Stimulated activated CD8-positive, alpha-beta memory T cell treated with anti-CD3 and anti-CD28 coated beads, Interleukin-15, amount 100 ng/mL, for 48 hours (primary cell): ENCODE measurements around the gene CHIA.

ENCODE experiments used
- DNase-seq, 2 donors: peaks; one replicate each; pipeline ENCODE4 v3.0.0-alpha.2; 2020; ENCODE audit warnings: low read depth in 2 of 2

The CHIA gene

DNA sequence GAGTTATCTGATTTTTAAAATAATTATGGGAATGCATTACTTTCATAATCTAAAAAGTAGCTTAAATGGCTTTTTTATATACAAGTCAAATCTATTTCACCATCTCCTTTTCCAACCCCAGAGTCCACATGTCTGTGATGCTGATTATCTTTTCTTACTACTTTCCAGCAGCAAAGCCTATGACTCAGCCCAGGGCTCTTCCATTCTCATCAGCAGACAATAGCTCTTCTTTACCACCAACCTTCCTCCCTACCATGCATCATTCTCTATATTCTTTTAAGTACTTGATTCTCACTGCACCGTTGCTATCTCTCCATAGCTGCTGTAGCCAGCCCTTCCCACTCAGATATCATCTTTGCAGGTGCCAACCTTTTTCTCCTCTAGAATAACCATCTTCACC, 75.6 kb downstream of the CHIA start:
- no peak for DNase-seq

DNA sequence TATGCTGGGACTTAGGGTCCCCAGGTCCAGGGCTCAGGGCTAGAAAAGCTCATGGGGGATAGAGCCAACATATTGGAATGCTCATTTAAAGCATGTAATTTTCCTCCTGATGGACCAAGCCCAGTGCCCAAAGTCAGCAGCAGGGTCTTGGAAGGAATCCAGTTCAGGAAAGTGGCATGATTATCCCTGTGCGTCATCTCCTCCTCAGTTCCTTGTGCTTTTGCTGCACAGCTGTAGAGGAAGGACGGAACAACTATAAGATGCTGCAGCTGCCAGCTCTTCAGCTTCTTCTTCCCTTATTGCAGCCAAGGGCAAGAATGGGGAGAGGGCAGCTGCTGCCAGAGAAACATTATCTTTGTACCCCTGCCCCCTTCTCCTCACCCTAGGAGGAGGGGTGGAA, 78.5 kb downstream of the CHIA start:
- no peak for DNase-seq

DNA sequence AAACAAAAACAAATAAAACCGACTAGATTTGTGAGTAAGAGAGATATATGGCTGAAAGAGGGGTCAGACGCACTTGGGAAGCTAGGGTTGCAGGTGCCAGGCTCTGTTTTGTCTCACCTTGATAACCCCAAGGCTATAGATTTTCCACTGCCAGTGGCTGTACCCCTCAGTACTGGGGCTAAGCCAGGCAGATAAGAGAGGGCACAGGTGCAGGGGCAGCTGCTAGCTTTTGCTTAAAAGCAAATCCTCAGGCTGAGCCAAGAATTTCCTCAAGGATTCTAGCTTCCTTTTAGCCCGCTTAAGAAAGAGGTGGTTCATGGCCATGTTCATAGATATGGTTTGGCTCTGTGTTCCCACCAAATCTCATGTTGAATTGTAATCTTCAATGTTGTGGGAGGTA, 79.0 kb downstream of the CHIA start:
- no peak for DNase-seq
